T-helper 1 cell treated with Interleukin-12 subunit alpha and Interleukin-12 subunit beta and Interleukin-4 antibody, amounts not matched to agents 30 ng/mL and 1 ng/mL, for 36 hours (primary cell): Measurements from ENCODE around the gene ARHGEF16. TPM values are rescaled to one million over a fixed set of nuclear protein-coding genes. Genes with fewer than 3 reads are reported as not detected.

Experiments
- total RNA-seq: library from RNA; stranded (reverse); gene quantifications from 2 replicates; pipeline ENCODE4 v1.2.3, GENCODE V29; 2022

The ARHGEF16 gene
- total RNA-seq, 1 donor from 2014 or later, result not detected

Other genes starting within 250 kb of the ARHGEF16 start
- 8.3 and 9.6 TPM in 2 replicates for gene MEGF6, start 156.8 kb downstream of the ARHGEF16 start, total RNA-seq
- 14.4 and 17.1 TPM in 2 replicates for gene TPRG1L, start 170.3 kb downstream of the ARHGEF16 start, total RNA-seq
- 32.5 and 37.7 TPM in 2 replicates for gene WRAP73, start 195.4 kb downstream of the ARHGEF16 start, total RNA-seq
- gene TP73, start 197.9 kb downstream of the ARHGEF16 start, total RNA-seq, result 1.4 and 1.5 TPM in 2 replicates